GM10266 (cell line): ENCODE results near the gene THEM4.

Source experiments
- DNase-seq: peaks from one replicate; pipeline ENCODE4 v3.0.0; 2012; ENCODE audit errors: extremely low spot score
- CTCF ChIP-seq: IDR thresholded peaks from 2 replicates; pipeline ENCODE4 v1.5.1; 2012; ENCODE audit warnings: mild to moderate bottlenecking, low read depth; ENCODE audit not compliant: control insufficient read depth, insufficient read depth; ENCODE audit errors: missing control alignments

THEM4 gene

GRCh38 chr1:151846686-151847237 is 62.5 kb downstream of the THEM4 start:
- no peak for DNase-seq
- TF ChIP-seq CTCF = no peak

GRCh38 chr1:151846062-151846568 is 63.2 kb downstream of the THEM4 start:
- no peak for TF ChIP-seq CTCF
- DNase-seq = no peak

- no peak for DNase-seq
- no peak for TF ChIP-seq CTCF
Observed at GRCh38 chr1:151843398-151843797, 65.9 kb downstream of the THEM4 start.

DNA sequence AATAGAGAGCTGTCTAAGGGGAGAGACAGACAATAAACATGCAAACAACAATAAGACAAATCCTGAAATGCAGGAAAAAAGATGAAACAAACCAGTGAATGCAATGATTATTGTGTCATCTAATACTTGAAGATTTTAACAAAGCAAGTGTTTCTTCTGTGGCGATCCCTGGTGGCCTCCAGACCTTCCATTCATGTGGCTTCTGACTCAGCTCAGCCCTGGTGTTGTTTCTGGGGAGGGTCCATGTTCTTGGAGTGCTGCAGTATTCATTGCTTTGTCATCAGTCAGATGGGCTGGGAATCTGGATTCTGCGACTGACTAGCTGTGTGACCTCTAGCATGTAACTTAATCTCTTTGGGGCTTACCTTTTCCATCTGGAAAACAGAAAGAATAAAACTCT is 68.2 kb downstream of the THEM4 start:
- TF ChIP-seq CTCF = no peak
- no peak for DNase-seq

DNA sequence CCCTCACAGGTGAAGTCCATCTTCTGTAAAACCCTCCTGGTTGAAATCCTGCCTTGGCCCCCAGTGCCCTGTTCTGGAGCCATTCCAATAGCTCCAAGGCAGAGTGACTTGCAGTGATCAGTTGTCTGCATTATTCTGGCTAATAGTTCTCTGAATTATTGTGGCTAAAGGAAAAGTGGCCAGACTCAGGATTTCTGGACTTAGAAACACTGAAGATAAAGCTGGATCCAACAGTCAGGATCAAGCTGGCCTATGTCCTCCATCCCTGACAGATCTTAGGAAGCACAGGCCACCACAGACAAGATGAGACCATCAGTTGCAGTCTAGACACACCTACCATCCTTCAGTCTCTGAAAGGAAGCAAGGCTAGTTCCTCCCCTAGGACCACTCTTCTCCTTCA is 68.9 kb downstream of the THEM4 start:
- no peak for DNase-seq
- TF ChIP-seq CTCF = no peak

DNA sequence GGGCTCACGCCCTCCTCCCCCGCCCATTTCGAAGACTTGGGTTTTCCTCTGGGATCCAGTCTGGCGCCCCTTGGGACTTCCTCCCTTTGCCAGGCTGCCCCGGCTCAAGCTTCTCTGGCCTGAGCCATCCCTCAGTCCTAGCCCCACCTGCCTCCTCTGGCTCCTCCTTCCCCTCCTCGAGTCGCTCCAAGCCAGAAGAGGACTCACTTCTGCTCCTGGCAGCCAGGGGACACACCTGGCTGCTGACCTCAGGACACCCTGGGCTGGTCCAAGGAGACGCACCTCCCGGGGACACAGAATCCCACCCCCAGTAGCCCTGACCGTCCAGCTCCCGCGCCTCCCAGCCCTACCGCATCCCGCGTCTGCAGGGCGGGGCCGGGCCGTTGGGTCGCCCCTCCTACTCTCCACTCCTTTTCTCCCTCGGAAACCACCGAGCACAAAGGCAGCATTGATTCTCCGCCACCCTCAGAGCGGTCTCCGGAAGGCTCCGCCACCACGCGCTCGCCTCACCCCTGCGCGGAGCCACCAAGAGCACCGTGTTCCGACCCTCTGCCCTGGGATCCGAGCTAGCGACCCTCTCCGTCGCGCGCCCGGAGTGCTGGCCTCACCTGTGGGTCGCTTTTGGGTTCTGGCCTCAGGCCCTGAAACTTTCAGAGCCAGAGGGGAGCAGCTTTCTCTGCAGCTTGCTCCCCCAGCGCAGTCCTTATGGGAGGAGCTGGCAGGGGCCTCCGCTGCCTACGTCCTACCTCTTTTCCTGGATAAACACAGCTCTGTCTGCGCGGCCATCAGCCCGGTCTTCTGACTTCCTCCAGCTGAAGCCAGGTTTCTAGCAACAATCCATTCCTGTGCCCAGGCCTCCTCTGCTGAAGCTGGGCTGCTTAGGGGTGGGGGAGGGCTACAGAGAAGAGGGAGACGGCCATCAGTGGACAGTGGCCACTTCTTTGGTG is 69.6 kb downstream of the THEM4 start, which contains the start of gene C2CD4D:
C2CD4D (minus strand) TSS at position 364 of the 947 bp plus-strand sequence. CDS start 831 bp downstream, outside the sequence.
- peak; percentile 79 for DNase-seq
- TF ChIP-seq CTCF = no peak

GRCh38 chr1:151839082-151839412 is 70.3 kb downstream of the THEM4 start:
- no peak for DNase-seq
- TF ChIP-seq CTCF = no peak
